ENCODE data around the gene PTPN6. TPM values are rescaled to one million over a fixed set of nuclear protein-coding genes. Genes with fewer than 3 reads are reported as not detected.

The PTPN6 gene
- total and polyA plus RNA-seq, 9 of the 15 experiments (the other 6 are each of a cell fraction or from before 2014, with no cell fraction given), result 1.5 to 5.1 (median 3.9) TPM

- no peaks in the 10 kb centered on the region for H3K27me3 ChIP-seq (ENCODE audit: control insufficient read depth in 2 of 2, insufficient read depth in 2 of 2, low read length in 2 of 2)
- BruUV-seq (replicated peaks), result no TSS peak
- no peak overlapping the region for H3K27ac ChIP-seq (ENCODE audit: extremely low read depth, low read depth, low read length)
- DNase-seq (ENCODE audit: extremely low read depth in 1 of 4, low spot score in 3 of 4) (no peak), FAIRE-seq (no peak), ATAC-seq (no peak)
- POLR2A ChIA-PET, result interaction anchor here (0.6 to 8.0 kb wide), 10 partner anchors 8 to 107 kb away, joined by 3 to 98 read pairs (median 4); partner anchors contain the start of genes C12orf57, RNU7-1 and SPSB2
- no peak overlapping the region for H2AFZ ChIP-seq (ENCODE audit: low read depth, low read length)
- peaks cover 34 to 69% of the 10 kb centered on the region in 2 experiments for H3K4me1 ChIP-seq (replicated peaks in 1 of 2; ENCODE audit: control insufficient read depth in 2 of 2, insufficient read depth in 2 of 2, low read length in 2 of 2)
- no peak overlapping the region for H3K4me3 ChIP-seq
- H3K79me2 ChIP-seq (ENCODE audit: control insufficient read depth, insufficient read depth, low read length), result peaks cover 10% of the 10 kb centered on the region; the same call in 2 of the 3 replicates
- no peaks in the 10 kb centered on the region for H4K20me1 ChIP-seq (replicated peaks; ENCODE audit: control insufficient read depth, insufficient read depth, low read length)
- CTCF ChIA-PET (ENCODE audit: low intra/inter-chr PET ratio), result interaction anchor here (1.4 to 1.8 kb wide), 2 partner anchors 36 to 91 kb away, joined by 4 to 5 read pairs; no protein-coding TSS in a partner anchor
- intact Hi-C loops (cut with micrococcal nuclease) (loop anchor here (1.0 to 10.0 kb wide), 3 partner anchors 14 to 225 kb away; partner anchors contain the start of gene PEX5), in situ Hi-C loops (cut with MboI) (no loop called here)
- TF ChIP-seq THRAP3 (IDR thresholded peaks at IDR 0.05; ENCODE audit: borderline replicate concordance), result no peak
- TF ChIP-seq CHD7 (IDR thresholded peaks at IDR 0.05; ENCODE audit: low read depth, low read length), result no peak
- peak; percentile 16; the same call in 1 of the 2 replicates for TF ChIP-seq ZNF740 (CRISPR knock-in tag; IDR thresholded peaks at IDR 0.05)
- no peak for TF ChIP-seq ZNF740 (tag; IDR thresholded peaks at IDR 0.05)
- no peak for TF ChIP-seq MITF (IDR thresholded peaks at IDR 0.05)
- no peak for TF ChIP-seq SRSF3 (IDR thresholded peaks at IDR 0.05; ENCODE audit: insufficient read depth, low read length)
- H3K9me3 ChIP-seq (replicated peaks; ENCODE audit: control insufficient read depth, insufficient read depth, low read depth, low read length), result no peaks in the 10 kb centered on the region
- peak overlapping the region; percentile 95; the same call in 1 of the 2 replicates for H3K4me2 ChIP-seq (ENCODE audit: insufficient read depth, low read length)
- no peaks in the 10 kb centered on the region for H3K9me1 ChIP-seq (ENCODE audit: control insufficient read depth, insufficient read depth, low read length)
- peak overlapping the region in 1 of 2 experiments; percentile 96; a peak in 3 of 4 replicates for H3K9ac ChIP-seq (ENCODE audit: insufficient read depth in 1 of 2, low read depth in 2 of 2, low read length in 2 of 2)
- H3K36me3 ChIP-seq (ENCODE audit: control insufficient read depth, insufficient read depth, low read length), result peaks cover 6% of the 10 kb centered on the region; the same call in 1 of the 3 replicates
- WGBS (ENCODE audit: insufficient coverage, low coverage, missing lambda C conversion rate), result 92% methylated on average over 14 of the region's 26 CpGs
Measured at GRCh38 chr12:6959805-6960592, 8.8 kb downstream of the PTPN6 start.

All from K562 (cell line).